NCI-H1436 (cell line): ENCODE results near the gene PCDHA1.

Experiments
- DNase-seq: peaks from one replicate; lab custom pipeline; 2025; lab: John Stamatoyannopoulos, UW

Gene PCDHA1

GRCh38 chr5:141042555-141042954, 256.6 kb downstream of the PCDHA1 start:
- DNase-seq, result no peak

- no peak for DNase-seq
Measured at GRCh38 chr5:141050622-141051520, 264.9 kb downstream of the PCDHA1 start, which contains the start of gene PCDHB1. TSS of gene PCDHB1 (plus strand) at chr5:141051374. CDS start at chr5:141051471, 97 bp downstream.

- no peak for DNase-seq
Measured at GRCh38 chr5:141051521-141051866, 265.6 kb downstream of the PCDHA1 start.
